ENCODE results near the gene MAG.

DNA sequence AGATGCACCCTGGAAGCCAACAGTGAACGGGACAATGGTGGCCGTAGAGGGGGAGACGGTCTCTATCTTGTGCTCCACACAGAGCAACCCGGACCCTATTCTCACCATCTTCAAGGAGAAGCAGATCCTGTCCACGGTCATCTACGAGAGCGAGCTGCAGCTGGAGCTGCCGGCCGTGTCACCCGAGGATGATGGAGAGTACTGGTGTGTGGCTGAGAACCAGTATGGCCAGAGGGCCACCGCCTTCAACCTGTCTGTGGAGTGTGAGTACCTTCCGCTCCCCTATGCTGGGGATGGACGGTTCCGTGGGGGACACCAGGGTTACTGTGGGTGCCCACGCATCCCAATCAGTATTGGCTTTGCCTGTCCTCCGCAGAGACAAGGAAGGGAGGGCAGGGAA is 10.5 kb downstream of the MAG start:
- TF ChIP-seq YY1 (IDR thresholded peaks at IDR 0.05; ENCODE audit: insufficient read depth, insufficient read length): no peak
- no peak for TF ChIP-seq ZNF274 (IDR thresholded peaks at IDR 0.05; ENCODE audit: low read depth, low read length)
- TF ChIP-seq SUZ12 (IDR thresholded peaks at IDR 0.05; ENCODE audit: extremely low read depth, insufficient read depth, insufficient read length): no peak

All from NT2/D1 (cell line).